ENCODE results near the gene ZBTB18.

- no peak for TF ChIP-seq POLR2A (IDR thresholded peaks at IDR 0.05)
- no peak for TF ChIP-seq CTCF (IDR thresholded peaks at IDR 0.05)
- TF ChIP-seq POLR2AphosphoS5 (IDR thresholded peaks at IDR 0.05), result no peak
These were observed 12.4 kb downstream of the ZBTB18 start for GRCh38 chr1:244063498-244063897.

Measured in sigmoid colon (tissue), 4 donors.